NT2/D1 (cell line): ENCODE data around the gene TTLL11.

Experiments
- DNase-seq: peaks from one replicate; pipeline ENCODE4 v3.0.0-alpha.2; 2011; ENCODE audit warnings: low read depth, low spot score
- H3K27me3 ChIP-seq: 2 replicates; pipeline ENCODE4 v1.6.0; 2011; ENCODE audit warnings: mild to moderate bottlenecking; ENCODE audit not compliant: insufficient read length, insufficient read depth
- H3K36me3 ChIP-seq: 2 replicates; pipeline ENCODE4 v1.6.1; 2011; ENCODE audit warnings: mild to moderate bottlenecking, low read length, mixed read lengths; ENCODE audit not compliant: insufficient read depth, insufficient read length
- H3K4me1 ChIP-seq: 2 replicates; pipeline ENCODE4 v1.5.1; 2011; ENCODE audit not compliant: insufficient read depth, insufficient read length
- H3K4me3 ChIP-seq: 2 replicates; pipeline ENCODE4 v1.5.1; 2011; ENCODE audit warnings: low read depth; ENCODE audit not compliant: insufficient read length
- H3K9ac ChIP-seq: 2 replicates; pipeline ENCODE4 v1.6.0; 2011; ENCODE audit warnings: low read depth; ENCODE audit not compliant: insufficient read length
- H3K9me3 ChIP-seq: 2 replicates; pipeline ENCODE4 v1.5.1; 2011; ENCODE audit warnings: mild to moderate bottlenecking, low read length; ENCODE audit not compliant: insufficient read depth
- SUZ12 ChIP-seq: IDR thresholded peaks from 2 replicates; pipeline ENCODE4 v1.6.1; 2011; ENCODE audit not compliant: insufficient read length, insufficient read depth; ENCODE audit errors: extremely low read depth
- YY1 ChIP-seq: IDR thresholded peaks from 2 replicates; pipeline ENCODE4 v1.6.1; 2011; ENCODE audit not compliant: insufficient read length, insufficient read depth
- ZNF274 ChIP-seq: IDR thresholded peaks from 2 replicates; pipeline ENCODE4 v1.6.1; 2011; ENCODE audit warnings: mild to moderate bottlenecking, low read depth, low read length

TTLL11 gene

GRCh38 chr9:122020398-122020797 lies 72.7 kb downstream of the TTLL11 start:
- Histone ChIP-seq H3K27me3 (peaks cover 10% of the 10 kb centered on the region), H3K36me3 (no peaks in the 10 kb centered on the region), H3K9ac (no peak overlapping the region), H3K9me3 (no peaks in the 10 kb centered on the region), H3K4me1 (peaks cover 3% of the 10 kb centered on the region), H3K4me3 (no peak overlapping the region)
- DNase-seq, result peak; percentile 55
- no peak for TF ChIP-seq YY1
- TF ChIP-seq SUZ12, result no peak

GRCh38 chr9:122016744-122017143 lies 76.4 kb downstream of the TTLL11 start:
- H3K36me3 ChIP-seq, result no peaks in the 10 kb centered on the region
- H3K27me3 ChIP-seq, result peaks cover 10% of the 10 kb centered on the region
- TF ChIP-seq YY1, result no peak
- TF ChIP-seq ZNF274, result no peak
- no peak for TF ChIP-seq SUZ12
- no peak overlapping the region for H3K4me3 ChIP-seq
- no peaks in the 10 kb centered on the region for H3K9me3 ChIP-seq
- no peak overlapping the region for H3K9ac ChIP-seq
- peaks cover 3% of the 10 kb centered on the region for H3K4me1 ChIP-seq
- no peak for DNase-seq

- H3K4me3 ChIP-seq, result no peak overlapping the region
- peaks cover 10% of the 10 kb centered on the region for H3K27me3 ChIP-seq
- DNase-seq, result no peak
- TF ChIP-seq YY1 (no peak), SUZ12 (no peak), ZNF274 (no peak)
- H3K36me3 ChIP-seq, result no peaks in the 10 kb centered on the region
- peaks cover 3% of the 10 kb centered on the region for H3K4me1 ChIP-seq
- no peaks in the 10 kb centered on the region for H3K9me3 ChIP-seq
- H3K9ac ChIP-seq, result no peak overlapping the region
Observed at GRCh38 chr9:122016309-122016708, 76.8 kb downstream of the TTLL11 start.

GRCh38 chr9:122015170-122015821 lies 77.8 kb downstream of the TTLL11 start:
- TF ChIP-seq YY1 (no peak), SUZ12 (no peak), ZNF274 (no peak)
- peaks cover 10% of the 10 kb centered on the region for H3K27me3 ChIP-seq
- 0 out of 2 replicates have a peak, but pooled peaks cover 3% of the 10 kb centered on the region for H3K9me3 ChIP-seq
- H3K4me3 ChIP-seq, result no peak overlapping the region
- H3K4me1 ChIP-seq, result no peaks in the 10 kb centered on the region
- H3K36me3 ChIP-seq, result no peaks in the 10 kb centered on the region
- H3K9ac ChIP-seq, result no peak overlapping the region
- DNase-seq, result no peak

DNA sequence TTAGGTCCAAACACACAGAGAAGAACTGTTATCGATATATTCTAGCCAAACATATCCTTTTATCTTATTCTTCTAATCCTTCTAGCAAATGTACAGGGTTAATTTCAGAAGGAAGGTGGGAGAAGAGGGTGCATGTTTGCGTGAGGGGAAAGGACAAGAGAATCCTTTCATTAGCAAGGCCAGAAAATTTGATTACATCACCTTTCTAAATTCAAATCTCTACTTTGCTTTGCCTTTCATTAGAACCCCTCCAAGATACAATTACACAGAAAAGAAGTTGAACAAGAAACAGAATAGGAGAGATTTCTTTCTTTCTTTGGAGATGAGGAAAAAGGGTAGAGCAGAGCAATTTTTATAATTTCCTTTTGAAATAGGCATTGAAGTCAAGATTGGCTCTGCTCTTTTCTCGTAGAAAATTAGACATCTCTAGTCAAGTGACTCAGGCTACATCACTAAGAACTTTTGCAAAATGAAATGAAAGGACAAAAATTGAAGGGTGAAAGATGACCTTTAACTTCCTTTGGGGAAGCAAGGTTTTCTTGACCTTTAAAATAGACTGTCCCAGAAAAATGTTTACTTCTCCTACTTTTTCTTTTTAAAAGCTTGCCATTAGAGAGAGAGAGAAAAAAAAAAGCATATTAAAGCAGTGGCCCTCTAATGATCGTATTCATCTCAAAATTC lies 81.2 kb downstream of the TTLL11 start:
- TF ChIP-seq SUZ12 (no peak), YY1 (no peak), ZNF274 (no peak)
- 0 out of 2 replicates have a peak, but pooled peaks cover 3% of the 10 kb centered on the region for H3K9me3 ChIP-seq
- no peak for DNase-seq
- H3K4me3 ChIP-seq, result no peak overlapping the region
- no peak overlapping the region for H3K9ac ChIP-seq
- H3K4me1 ChIP-seq, result no peaks in the 10 kb centered on the region
- no peaks in the 10 kb centered on the region for H3K36me3 ChIP-seq
- H3K27me3 ChIP-seq, result peaks cover 4% of the 10 kb centered on the region

DNA sequence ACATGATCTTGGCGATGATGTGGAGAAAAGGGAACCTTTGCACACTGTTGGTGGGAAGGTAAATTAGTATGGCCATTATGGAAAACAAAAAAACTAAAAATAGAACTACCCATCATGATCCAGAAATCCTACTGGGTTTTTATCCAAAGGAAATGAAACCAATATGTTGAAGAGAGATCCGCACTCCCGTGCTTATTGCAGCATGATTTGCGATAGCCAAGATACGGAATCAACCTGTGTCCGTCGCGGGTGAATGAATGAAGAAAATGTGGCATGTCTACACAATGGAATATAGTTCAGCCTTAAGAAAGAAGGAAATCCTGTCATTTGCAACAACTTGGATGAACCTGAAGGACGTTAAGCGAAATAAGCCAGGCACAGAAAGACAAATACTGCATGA lies 84.5 kb downstream of the TTLL11 start:
- no peak for TF ChIP-seq YY1
- TF ChIP-seq SUZ12, result no peak
- no peak for TF ChIP-seq ZNF274
- Histone ChIP-seq H3K4me3 (no peak overlapping the region), H3K4me1 (no peaks in the 10 kb centered on the region), H3K36me3 (no peaks in the 10 kb centered on the region), H3K27me3 (peaks cover 22% of the 10 kb centered on the region), H3K9ac (no peak overlapping the region), H3K9me3 (0 out of 2 replicates have a peak, but pooled peaks cover 3% of the 10 kb centered on the region)
- no peak for DNase-seq

DNA sequence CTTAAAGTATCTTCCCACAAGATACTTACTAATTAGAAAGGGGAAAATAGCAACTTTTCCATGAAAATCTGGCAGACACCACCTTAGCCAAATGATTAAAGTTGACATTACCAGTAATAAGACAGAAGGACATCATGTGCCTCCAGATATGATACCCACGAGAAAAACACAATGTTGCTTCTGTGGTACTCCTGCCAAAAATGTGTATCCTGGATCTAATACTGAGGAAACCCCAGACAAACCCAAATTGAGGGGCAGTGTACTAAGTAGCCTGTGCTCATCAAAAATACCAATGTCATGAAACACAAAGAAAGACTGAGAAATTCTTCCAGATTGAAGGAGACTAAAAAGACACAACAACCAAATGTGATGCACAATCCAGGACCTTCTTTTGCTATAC lies 85.3 kb downstream of the TTLL11 start:
- no peak overlapping the region for H3K4me3 ChIP-seq
- 0 out of 2 replicates have a peak, but pooled peaks cover 3% of the 10 kb centered on the region for H3K9me3 ChIP-seq
- no peak overlapping the region for H3K9ac ChIP-seq
- H3K4me1 ChIP-seq, result no peaks in the 10 kb centered on the region
- H3K36me3 ChIP-seq, result no peaks in the 10 kb centered on the region
- DNase-seq, result no peak
- H3K27me3 ChIP-seq, result peaks cover 22% of the 10 kb centered on the region
- TF ChIP-seq ZNF274 (no peak), YY1 (no peak), SUZ12 (no peak)
